ENCODE measurements around the gene ATP5MK. TPM values are rescaled to one million over a fixed set of nuclear protein-coding genes. Genes with fewer than 3 reads are reported as not detected.

ATP5MK gene, protein sequence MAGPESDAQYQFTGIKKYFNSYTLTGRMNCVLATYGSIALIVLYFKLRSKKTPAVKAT
- 408 and 542 TPM in 2 replicates for polyA plus RNA-seq (2012; rRNA removed)
- 550 and 804 TPM in 2 replicates for polyA plus RNA-seq (2012; cell fraction: cytosol; rRNA removed)
- polyA plus RNA-seq (2012; cell fraction: nucleus; rRNA removed), result 93.7 and 105 TPM in 2 replicates

- 2% methylated on average over 41 of the region's 56 CpGs for WGBS (ENCODE audit: low lambda C conversion rate)
- ChIA-PET POLR2A (interaction anchor here (1.0 to 1.6 kb wide), 3 partner anchors 28 to 89 kb away, joined by 3 to 6 read pairs (median 5); partner anchors contain the start of genes PCGF6 and TAF5), CTCF (interaction anchor here (0.6 to 1.8 kb wide), 7 partner anchors 9 to 90 kb away, joined by 3 to 6 read pairs (median 3); no protein-coding TSS in a partner anchor)
- TF ChIP-seq PBX3 (IDR thresholded peaks at IDR 0.05), result 0 out of 2 replicates have a peak, but pooled peaks have one; percentile 22
- peak; percentile 29; the same call in 1 of the 2 replicates for TF ChIP-seq FOXJ3 (CRISPR knock-in tag; IDR thresholded peaks at IDR 0.05)
- TF ChIP-seq, protein P1, sequence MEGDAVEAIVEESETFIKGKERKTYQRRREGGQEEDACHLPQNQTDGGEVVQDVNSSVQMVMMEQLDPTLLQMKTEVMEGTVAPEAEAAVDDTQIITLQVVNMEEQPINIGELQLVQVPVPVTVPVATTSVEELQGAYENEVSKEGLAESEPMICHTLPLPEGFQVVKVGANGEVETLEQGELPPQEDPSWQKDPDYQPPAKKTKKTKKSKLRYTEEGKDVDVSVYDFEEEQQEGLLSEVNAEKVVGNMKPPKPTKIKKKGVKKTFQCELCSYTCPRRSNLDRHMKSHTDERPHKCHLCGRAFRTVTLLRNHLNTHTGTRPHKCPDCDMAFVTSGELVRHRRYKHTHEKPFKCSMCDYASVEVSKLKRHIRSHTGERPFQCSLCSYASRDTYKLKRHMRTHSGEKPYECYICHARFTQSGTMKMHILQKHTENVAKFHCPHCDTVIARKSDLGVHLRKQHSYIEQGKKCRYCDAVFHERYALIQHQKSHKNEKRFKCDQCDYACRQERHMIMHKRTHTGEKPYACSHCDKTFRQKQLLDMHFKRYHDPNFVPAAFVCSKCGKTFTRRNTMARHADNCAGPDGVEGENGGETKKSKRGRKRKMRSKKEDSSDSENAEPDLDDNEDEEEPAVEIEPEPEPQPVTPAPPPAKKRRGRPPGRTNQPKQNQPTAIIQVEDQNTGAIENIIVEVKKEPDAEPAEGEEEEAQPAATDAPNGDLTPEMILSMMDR (IDR thresholded peaks at IDR 0.05), result peak; percentile 43
- 0 out of 2 replicates have a peak, but pooled peaks have one; percentile 20 for TF ChIP-seq TEAD4 (IDR thresholded peaks at IDR 0.05; ENCODE audit: borderline replicate concordance, insufficient read depth)
- TF ChIP-seq CHD2 (IDR thresholded peaks at IDR 0.05; ENCODE audit: low read length, partially characterized antibody), result peak; percentile 88
- TF ChIP-seq MXI1 (IDR thresholded peaks at IDR 0.05; ENCODE audit: low read depth, low read length), result peak; percentile 99
- no peak for TF ChIP-seq SMC3 (IDR thresholded peaks at IDR 0.05; ENCODE audit: low read depth, low read length)
- no peak for TF ChIP-seq RXRA (IDR thresholded peaks at IDR 0.05; ENCODE audit: borderline replicate concordance, low read depth)
- TF ChIP-seq IRF3 (IDR thresholded peaks at IDR 0.05; ENCODE audit: low read depth, low read length), result 0 out of 2 replicates have a peak, but pooled peaks have one; percentile 34
- no peak for TF ChIP-seq YY1 (IDR thresholded peaks at IDR 0.05; ENCODE audit: low read depth)
- TF ChIP-seq GABPA (IDR thresholded peaks at IDR 0.05; ENCODE audit: low read depth), result peak; percentile 98
- TF ChIP-seq RFX5 (IDR thresholded peaks at IDR 0.05; ENCODE audit: low read length), result peak; percentile 65; the same call in 1 of the 2 replicates
- peak; percentile 97 for TF ChIP-seq SIN3A (IDR thresholded peaks at IDR 0.05; ENCODE audit: borderline replicate concordance, low read depth, low read length)
- TF ChIP-seq EP300 (IDR thresholded peaks at IDR 0.05; ENCODE audit: borderline replicate concordance in 1 of 2, low read depth in 1 of 2, low read length in 1 of 2), result no peak
- TF ChIP-seq GATA2 (CRISPR knock-in tag; IDR thresholded peaks at IDR 0.05), result no peak
- TF ChIP-seq EZH2phosphoT487 (IDR thresholded peaks at IDR 0.05; ENCODE audit: borderline replicate concordance, low read depth), result no peak
- TF ChIP-seq FOSL2 (IDR thresholded peaks at IDR 0.05; ENCODE audit: borderline replicate concordance, low read depth), result no peak
- no peak for TF ChIP-seq NRF1 (IDR thresholded peaks at IDR 0.05; ENCODE audit: low read depth, low read length)
- TF ChIP-seq RAD21 (IDR thresholded peaks at IDR 0.05; ENCODE audit: low read length), result no peak
- TF ChIP-seq TCF12 (IDR thresholded peaks at IDR 0.05), result 0 out of 2 replicates have a peak, but pooled peaks have one; percentile 36
- no peak for TF ChIP-seq ZBTB33 (IDR thresholded peaks at IDR 0.05; ENCODE audit: borderline replicate concordance, low read depth)
- peak; percentile 91 for TF ChIP-seq POLR2AphosphoS5 (IDR thresholded peaks at IDR 0.05; ENCODE audit: low read depth, low read length)
- TF ChIP-seq USF2 (IDR thresholded peaks at IDR 0.05; ENCODE audit: borderline replicate concordance, low read depth, low read length), result no peak
- peak; percentile 82 for TF ChIP-seq TAF1 (IDR thresholded peaks at IDR 0.05; ENCODE audit: borderline replicate concordance, low read depth, low read length)
- peak; percentile 56; the same call in 1 of the 2 replicates for TF ChIP-seq ELF1 (IDR thresholded peaks at IDR 0.05)
These were observed at the start of gene ATP5MK, which contains the start of gene PDCD11 for GRCh38 chr10:103396067-103396788. Gene ATP5MK (minus strand): TSS chr10:103396475. CDS start chr10:103392457, 4,018 bp downstream. Gene PDCD11 (plus strand): TSS chr10:103396626. CDS start chr10:103398427, 1,801 bp downstream.

More at GRCh38 chr10:103396067-103396788, at the start of gene ATP5MK, which contains the start of gene PDCD11:
- Histone ChIP-seq H3K4me1 (ENCODE audit: control insufficient read depth in 1 of 2, insufficient read depth in 2 of 2, low read depth in 1 of 2, low read length in 1 of 2) (peaks cover 6 to 13% of the 10 kb centered on the region in 2 experiments; a peak in 3 of 4 replicates), H3K4me3 (ENCODE audit: low read depth in 2 of 2, low read length in 1 of 2) (peak within 1 kb of the TSS; percentile 89 to 99), H2AFZ (ENCODE audit: low read depth) (peak within 1 kb of the TSS; percentile 84), H3K79me2 (ENCODE audit: insufficient read depth) (peaks cover 85% of the 10 kb centered on the region), H3K27ac (ENCODE audit: low read depth in 2 of 2, low read length in 1 of 2) (peak within 1 kb of the TSS; percentile 72 to 73), H3F3A (replicated peaks; ENCODE audit: insufficient read depth) (no peaks in the 10 kb centered on the region), H4K20me1 (ENCODE audit: insufficient read depth) (peaks cover 6% of the 10 kb centered on the region), H3K9ac (peak within 1 kb of the TSS; percentile 91), H3K9me3 (no peaks in the 10 kb centered on the region), H3K9me2 (no peaks in the 10 kb centered on the region), H3K4me2 (peak within 1 kb of the TSS; percentile 96), H3K27me3 (ENCODE audit: insufficient read depth) (no peaks in the 10 kb centered on the region), H3K36me3 (replicated peaks in 1 of 2; ENCODE audit: control insufficient read depth in 1 of 2, insufficient read depth in 2 of 2, low read length in 1 of 2) (peaks cover 54 to 57% of the 10 kb centered on the region in 2 experiments)
- DNase-seq, result peak; percentile 94
